OCI-LY1 (cell line): ENCODE measurements around the gene HBM.

Source experiments
- EZH2 ChIP-seq: fragments of 200-600 bp; sonication (generic), shearing (Covaris generic); IDR thresholded peaks from 2 replicates; pipeline ENCODE4 v1.8.0; 2017; ENCODE audit warnings: borderline replicate concordance, mixed run types, mild to moderate bottlenecking, antibody characterized with exemption, low read length, moderate library complexity, mixed read lengths
- TF ChIP-seq, protein P1 (sequence below): fragments of 200-600 bp; sonication (generic), shearing (Covaris generic); IDR thresholded peaks from 2 replicates; pipeline ENCODE4 v1.5.1; 2017; ENCODE audit warnings: mild to moderate bottlenecking, antibody characterized with exemption, low read length, moderate library complexity, mixed read lengths

DNA sequence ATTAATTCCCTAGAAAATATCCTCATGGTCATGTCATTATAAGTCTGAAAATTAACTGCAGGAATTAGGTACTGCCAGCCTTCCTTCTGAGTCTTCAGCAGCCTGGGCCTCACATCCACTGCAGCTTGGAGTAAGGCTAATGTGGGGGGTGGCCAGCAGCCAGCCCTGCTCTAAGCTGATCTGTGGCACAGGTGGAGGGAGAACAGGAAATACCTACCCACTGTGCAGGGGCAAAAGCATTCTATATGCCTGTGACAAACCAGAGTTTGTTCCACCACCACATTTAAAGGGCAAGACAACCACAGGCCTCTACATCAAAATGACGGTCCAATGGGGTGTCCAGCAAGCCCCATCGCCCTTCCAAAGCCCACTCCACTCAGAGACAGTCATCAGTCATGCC, 36.7 kb upstream of the HBM start:
- TF ChIP-seq, protein P1, sequence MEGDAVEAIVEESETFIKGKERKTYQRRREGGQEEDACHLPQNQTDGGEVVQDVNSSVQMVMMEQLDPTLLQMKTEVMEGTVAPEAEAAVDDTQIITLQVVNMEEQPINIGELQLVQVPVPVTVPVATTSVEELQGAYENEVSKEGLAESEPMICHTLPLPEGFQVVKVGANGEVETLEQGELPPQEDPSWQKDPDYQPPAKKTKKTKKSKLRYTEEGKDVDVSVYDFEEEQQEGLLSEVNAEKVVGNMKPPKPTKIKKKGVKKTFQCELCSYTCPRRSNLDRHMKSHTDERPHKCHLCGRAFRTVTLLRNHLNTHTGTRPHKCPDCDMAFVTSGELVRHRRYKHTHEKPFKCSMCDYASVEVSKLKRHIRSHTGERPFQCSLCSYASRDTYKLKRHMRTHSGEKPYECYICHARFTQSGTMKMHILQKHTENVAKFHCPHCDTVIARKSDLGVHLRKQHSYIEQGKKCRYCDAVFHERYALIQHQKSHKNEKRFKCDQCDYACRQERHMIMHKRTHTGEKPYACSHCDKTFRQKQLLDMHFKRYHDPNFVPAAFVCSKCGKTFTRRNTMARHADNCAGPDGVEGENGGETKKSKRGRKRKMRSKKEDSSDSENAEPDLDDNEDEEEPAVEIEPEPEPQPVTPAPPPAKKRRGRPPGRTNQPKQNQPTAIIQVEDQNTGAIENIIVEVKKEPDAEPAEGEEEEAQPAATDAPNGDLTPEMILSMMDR, result no peak
- TF ChIP-seq EZH2, result no peak
